HG02840 (cell line): Measurements from ENCODE around the gene ARFRP1.
"Not testable (repeated sequence)": the region's sequence is repeated elsewhere in the genome, so short reads cannot be mapped to it uniquely, and the experiment has no call there.

Source experiments
- ATAC-seq: cut with Tn5 transposase; IDR thresholded peaks from one replicate; pipeline ENCODE4 v1.9.1; 2021; ENCODE audit warnings: mild to moderate bottlenecking, moderate library complexity, moderate number of reproducible peaks; ENCODE audit not compliant: unreplicated experiment, low FRiP score

The ARFRP1 gene

DNA sequence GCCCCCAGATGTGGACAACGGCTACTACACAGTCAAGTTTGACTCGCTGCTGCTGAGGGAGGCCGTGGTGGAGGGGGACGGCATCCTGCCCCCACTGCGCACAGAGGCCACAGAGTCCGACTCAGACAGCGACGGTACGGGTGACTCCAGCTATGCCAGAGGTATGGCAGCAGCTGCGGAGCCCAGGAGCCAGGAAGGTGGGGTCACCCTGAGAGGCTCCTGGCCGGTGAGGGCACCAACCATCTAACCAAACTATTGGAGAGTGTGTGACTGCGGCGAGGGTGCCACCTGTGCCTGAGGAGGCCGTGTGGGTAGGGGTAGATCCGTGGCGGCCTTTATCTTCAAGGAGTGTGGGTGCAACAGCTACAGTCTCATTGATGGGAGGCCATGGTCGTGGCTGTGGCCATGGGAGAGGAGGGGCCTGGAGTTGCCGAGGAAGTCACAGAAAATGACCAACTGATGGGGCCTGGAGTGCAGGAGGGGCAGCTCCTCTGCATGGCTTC is 25.9 kb upstream of the ARFRP1 start:
- no peak for ATAC-seq

DNA sequence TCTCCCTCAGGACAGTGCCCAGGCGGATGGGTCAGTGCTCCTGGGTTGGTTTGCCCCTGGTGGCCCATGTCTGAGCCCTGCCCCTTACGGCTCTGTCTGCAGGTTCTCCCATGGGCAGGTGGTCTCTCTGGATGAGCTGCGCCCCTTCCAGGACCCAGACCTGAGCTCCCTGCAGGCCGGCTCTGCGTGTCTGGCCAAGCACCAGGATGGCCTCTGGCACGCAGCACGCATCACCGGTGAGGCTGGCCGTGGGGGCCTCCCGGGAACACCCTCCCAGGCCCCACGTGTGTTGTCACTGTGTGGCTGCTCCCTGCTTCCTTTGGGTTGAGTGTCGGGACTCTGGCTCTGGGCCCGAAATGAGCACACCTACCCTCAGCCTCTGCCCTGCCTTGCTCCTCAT is 25.3 kb upstream of the ARFRP1 start:
- no peak for ATAC-seq

DNA sequence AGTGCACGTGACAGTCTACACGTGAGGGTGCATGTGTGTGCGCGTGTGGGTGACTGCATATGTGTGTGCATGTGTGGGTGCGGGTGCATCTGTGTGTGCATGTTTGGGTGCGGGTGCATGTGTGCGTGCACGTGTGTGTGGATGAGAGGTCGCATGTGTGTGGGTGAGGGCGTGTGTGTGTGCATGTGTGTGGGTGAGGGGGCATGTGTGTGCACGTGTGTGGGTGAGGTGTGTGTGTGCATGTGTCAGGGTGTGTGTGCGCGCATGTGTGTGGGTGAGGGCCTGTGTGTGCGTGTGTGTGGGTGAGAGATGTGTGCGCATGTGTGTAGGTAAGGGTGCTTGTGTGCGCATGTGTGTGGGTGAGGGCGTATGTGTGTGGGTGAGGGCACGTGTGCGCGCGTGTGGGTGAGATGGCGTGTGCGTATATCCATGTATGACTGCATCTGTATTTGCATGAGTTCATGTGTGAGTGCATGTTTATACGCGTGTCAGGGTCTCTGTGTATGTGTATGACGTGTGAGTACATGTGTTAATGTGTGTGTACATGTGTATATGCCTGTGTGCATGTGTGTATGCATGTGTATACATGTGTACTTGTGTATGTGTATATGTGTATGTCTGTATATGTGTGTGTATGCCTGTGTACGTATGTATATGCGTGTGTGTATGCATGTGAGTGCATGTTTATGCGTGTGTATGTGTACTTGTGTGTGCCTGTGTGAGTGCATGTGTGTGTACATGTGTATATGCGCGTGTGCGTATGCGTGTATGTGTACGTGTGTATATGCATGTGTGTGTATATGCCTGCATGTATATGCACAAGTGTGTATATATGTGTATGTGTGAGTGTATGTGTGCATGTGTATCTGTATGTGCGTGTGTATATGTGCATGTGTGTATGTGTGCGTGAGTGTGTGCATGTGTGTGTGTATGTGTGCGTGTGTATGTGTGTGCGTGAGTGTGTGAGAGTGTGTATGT is 24.6 kb upstream of the ARFRP1 start:
- no peak for ATAC-seq

DNA sequence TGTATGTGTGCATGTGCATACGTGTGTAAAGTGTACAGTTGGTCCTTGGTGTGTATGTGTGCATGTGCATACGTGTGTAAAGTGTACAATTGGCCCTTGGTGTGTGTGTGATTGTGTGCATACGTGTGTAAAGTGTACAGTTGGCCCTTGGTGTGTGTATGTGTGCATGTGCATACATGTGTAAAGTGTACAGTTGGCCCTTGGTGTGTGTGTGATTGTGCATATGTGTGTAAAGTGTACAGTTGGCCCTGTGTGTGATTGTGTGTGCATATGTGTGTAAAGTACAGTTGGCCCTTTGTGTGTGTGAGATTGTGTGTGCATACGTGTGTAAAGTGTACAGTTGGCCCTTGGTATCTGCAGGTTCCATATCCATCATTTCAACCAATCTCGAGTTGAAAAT is 23.6 kb upstream of the ARFRP1 start:
- no peak for ATAC-seq

DNA sequence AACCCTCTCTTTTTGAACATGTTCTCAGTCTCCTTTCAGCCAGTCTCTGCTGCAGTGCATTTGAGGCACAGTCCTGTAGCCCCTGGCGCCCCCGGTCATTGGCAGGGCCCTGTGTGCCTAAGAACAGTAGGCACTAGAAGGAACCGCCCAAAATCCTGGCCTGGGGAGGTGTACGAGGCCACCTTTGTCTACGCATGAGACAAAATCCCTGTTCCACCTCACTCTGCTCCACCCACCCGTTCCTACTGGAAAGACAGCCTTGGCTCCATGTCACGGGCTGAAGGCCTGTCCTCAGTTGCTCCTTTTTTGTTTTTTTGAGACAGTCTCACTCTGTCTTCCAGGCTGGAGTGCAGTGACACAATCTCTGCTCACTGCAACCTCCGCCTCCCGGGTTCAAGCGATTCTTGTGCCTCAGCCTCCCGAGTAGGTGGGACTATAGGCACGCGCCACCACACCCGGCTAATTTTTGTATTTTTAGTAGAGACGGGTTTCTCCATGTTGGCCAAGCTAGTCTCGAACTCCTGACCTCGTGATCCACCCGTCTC is 22.5 kb upstream of the ARFRP1 start:
- ATAC-seq = not testable (repeated sequence)

GRCh38 chr20:63722967-63723622 is 15.3 kb upstream of the ARFRP1 start:
- not testable (repeated sequence) for ATAC-seq

DNA sequence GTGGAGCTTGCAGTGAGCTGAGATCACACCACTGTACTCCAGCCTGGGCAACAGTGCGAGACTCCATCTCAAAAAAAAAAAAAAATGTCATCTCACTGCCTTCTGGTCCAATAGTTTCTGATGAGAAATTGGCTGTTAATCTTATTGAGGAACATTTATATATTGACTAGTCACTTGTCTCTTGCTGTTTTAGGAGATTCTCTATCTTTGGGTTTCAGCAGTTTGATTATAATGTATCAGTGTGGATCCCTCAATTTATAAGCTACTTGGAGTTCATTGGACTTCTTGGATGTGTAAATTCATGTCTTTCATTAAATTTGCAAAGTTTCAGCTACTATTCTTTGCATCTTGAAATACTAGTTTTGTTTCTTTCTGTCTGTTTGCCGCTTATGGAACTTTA is 11.2 kb upstream of the ARFRP1 start:
- no peak for ATAC-seq

GRCh38 chr20:63714858-63715257 is 7.1 kb upstream of the ARFRP1 start:
- no peak for ATAC-seq

GRCh38 chr20:63712191-63712590 is 4.4 kb upstream of the ARFRP1 start:
- no peak for ATAC-seq

- ATAC-seq = no peak
Observed at GRCh38 chr20:63711085-63711645, 3.4 kb upstream of the ARFRP1 start.

DNA sequence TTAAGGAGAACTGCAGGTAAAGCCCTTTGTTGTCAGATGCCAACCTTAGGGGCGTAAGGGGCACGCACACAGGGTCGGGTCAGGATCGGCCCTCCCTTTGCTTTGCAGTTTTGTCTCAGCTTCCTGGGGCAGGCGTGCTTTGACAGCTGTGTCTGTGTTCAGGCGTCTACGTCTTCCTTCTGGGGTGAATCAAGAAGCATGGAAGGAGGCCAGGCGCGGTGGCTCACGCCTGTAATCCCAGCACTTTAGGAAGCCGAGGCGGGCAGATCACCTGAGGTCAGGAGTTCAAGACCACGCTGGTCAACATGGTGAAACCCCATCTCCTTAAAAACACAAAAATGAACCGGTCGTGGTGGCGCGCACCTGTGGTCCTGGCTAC is 1.4 kb upstream of the ARFRP1 start:
- no peak for ATAC-seq

DNA sequence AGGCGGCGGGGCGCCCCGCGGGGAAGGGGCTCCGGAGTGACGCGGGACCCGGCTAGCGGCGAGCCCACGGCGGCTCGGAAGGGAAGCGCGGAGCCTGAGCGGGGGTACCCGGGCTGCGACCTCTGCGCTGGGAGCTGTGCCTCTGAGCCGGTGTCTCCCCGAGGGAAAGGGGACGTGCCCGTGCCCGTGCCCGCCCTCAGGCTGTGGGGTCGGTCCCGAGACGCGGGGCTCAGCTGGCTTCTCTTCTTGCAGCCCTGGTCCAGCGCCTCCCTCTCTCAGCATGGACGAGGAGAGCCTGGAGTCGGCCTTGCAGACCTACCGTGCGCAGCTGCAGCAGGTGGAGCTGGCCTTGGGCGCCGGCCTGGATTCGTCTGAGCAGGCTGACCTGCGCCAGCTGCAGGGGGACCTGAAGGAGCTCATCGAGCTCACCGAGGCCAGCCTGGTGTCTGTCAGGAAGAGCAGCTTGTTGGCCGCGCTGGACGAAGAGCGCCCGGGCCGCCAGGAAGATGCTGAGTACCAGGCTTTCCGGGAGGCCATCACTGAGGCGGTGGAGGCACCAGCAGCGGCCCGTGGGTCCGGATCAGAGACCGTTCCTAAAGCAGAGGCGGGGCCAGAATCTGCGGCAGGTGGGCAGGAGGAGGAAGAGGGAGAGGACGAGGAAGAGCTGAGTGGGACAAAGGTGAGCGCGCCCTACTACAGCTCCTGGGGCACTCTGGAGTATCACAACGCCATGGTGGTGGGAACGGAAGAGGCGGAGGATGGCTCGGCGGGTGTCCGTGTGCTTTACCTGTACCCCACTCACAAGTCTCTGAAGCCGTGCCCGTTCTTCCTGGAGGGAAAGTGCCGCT is 749 bp upstream of the ARFRP1 start:
- ATAC-seq = peak; percentile 10

- peak; percentile 23 for ATAC-seq
Observed at GRCh38 chr20:63706852-63707557, 771 bp downstream of the ARFRP1 start.

- no peak for ATAC-seq
Observed at GRCh38 chr20:63706027-63706695, 1.6 kb downstream of the ARFRP1 start.

- no peak for ATAC-seq
Observed at GRCh38 chr20:63705232-63706026, 2.3 kb downstream of the ARFRP1 start.

- ATAC-seq = no peak
Observed at GRCh38 chr20:63704749-63705117, 3.0 kb downstream of the ARFRP1 start.

DNA sequence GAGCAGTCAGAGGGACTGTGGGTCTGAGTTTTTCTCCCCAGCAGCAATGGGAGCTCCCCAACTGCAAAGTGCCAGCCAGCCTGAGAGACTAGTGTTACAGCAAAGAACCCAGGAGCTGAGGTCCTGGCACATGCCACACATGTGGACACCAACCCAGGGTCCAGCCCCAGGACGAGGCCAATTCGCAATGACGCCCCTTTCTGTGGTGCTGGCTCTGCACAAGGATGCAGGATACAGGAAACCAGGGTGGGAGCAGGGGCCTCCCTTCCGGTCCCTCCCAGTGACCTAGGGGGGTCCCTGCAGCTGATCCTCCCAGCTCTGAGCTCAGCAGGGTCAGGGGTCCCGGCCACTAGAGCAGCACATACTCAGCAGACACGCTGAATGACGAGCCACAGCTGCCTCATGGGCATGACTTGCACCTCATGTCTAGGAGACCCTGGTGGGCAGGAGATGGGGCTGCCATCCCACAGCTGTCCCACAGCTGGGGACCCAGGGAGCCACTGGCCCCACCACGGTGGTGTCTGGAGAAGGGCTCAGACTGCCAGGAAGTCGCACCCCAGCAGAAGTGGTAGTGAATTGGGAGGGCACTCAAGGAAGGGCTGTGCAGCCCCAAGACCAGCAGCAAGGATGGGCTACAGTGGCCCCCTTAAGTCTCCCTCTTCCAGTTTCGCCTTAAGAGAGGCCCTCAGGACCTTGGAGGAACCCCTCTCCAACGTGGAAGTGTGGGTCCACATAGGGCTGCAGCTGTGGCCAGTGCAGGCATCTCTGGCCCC is 3.6 kb downstream of the ARFRP1 start:
- ATAC-seq = no peak
